ENCODE measurements around the gene KCNE4. TPM values are rescaled to one million over a fixed set of nuclear protein-coding genes. Genes with fewer than 3 reads are reported as not detected.
"Not testable (repeated sequence)": the region's sequence is repeated elsewhere in the genome, so short reads cannot be mapped to it uniquely, and the experiment has no call there.

Gene KCNE4
- total RNA-seq, 1 donor from 2014 or later = 7.3 TPM

- intact Hi-C loops (cut with DNase I) = no loop called here
- DNase-seq (ENCODE audit: low spot score) = no peak
- no peak for ATAC-seq
These were observed 27.9 kb downstream of the KCNE4 start for GRCh38 chr2:223079925-223080324.

DNA sequence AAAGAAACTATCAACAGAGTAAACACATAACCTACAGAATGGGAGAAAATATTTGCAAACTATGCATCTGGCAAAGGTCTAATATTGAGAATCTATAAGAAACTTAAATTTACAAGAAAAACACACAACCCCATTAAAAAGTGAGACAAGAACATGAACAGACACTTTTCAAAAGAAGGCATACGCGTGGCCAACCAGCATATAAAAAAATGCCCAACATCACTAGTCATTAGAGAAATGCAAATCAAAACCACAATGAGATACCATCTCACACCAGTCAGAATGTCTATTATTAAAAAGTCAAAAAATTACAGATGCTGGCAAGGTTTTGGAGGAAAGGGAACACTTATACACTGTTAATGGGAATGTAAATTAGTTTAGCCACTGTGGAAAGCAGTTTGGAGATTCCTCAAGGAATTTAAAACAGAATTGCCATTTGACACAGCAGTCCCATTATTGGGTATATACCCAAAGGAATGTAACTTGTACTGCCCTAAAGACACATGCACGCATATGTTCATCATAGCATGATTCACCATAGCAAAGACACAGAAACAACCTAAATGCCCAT lies 28.9 kb downstream of the KCNE4 start:
- DNase-seq (ENCODE audit: low spot score); intact Hi-C loops (cut with DNase I); ATAC-seq: not testable (repeated sequence)

- intact Hi-C loops (cut with DNase I) = no loop called here
- DNase-seq (ENCODE audit: low spot score) = no peak
- peak; percentile 82 for ATAC-seq
These were observed 29.8 kb downstream of the KCNE4 start for GRCh38 chr2:223081789-223082188.

- no peak for ATAC-seq
- intact Hi-C loops (cut with DNase I) = no loop called here
- DNase-seq (ENCODE audit: low spot score) = no peak
These were observed 30.7 kb downstream of the KCNE4 start for GRCh38 chr2:223082706-223083105.

DNA sequence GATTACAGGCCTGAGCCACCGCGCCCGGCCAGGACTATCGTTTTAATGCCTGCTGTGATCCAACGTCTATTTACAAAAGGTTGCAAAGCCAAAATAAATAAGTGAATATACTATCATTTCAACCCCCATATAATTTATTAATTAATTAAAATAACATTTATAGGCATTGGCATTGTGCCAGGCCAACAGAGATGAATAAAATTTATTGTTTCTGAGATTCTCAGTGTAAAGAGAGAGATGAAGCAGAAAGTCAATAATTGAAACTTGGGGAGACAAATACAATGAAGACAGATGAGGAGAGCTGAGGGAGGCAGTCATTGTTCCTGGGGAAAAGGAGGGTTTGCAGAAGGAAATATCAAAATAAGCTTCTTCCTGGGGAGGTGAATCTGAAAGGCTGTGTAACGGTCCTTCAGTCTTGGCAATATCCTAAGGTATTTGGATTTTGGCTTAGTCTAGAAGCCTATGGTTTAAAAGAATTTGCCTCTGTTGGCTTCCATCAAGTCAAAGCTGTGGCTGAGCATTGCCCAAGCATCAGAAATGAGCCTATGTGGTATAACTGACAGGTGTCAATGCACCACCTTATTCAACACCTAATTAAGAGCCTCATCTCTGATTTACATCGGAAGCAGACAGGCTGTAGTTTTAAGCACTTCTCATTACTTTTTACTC lies 31.5 kb downstream of the KCNE4 start:
- no peak for DNase-seq (ENCODE audit: low spot score)
- no peak for ATAC-seq
- intact Hi-C loops (cut with DNase I) = no loop called here

- ATAC-seq = peak; percentile 38
- intact Hi-C loops (cut with DNase I) = no loop called here
- DNase-seq (ENCODE audit: low spot score) = no peak
These were observed 32.9 kb downstream of the KCNE4 start for GRCh38 chr2:223084873-223085272.

DNA sequence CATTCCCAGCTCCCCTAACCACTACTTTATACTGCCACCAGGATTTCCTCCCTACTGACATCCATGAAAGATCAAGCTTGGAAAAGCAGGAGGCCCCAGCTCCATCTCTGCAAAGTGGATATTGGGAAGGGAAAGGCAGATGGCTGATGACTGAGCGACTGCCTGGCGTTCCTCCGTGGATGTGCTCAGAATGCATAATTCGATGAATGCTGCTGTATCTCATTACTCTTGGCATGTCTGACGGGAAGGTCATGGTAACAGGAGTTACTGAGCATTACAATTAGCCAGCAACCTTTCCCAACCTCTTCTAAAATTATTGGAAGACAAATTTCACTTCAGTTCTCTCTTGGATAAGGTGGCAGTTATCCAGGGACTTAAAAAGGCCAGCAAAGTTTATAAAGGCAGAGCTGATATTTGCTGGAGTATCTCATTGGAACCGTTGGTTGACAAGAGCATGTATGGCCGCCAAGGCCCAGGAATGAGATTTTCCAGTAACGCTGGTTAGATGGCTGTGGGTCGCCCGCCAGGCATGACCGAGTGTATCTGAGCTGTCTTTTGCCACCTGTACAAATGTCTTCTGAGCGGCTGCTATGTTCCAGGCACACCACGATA lies 34.5 kb downstream of the KCNE4 start:
- peak; percentile 54 for ATAC-seq

DNA sequence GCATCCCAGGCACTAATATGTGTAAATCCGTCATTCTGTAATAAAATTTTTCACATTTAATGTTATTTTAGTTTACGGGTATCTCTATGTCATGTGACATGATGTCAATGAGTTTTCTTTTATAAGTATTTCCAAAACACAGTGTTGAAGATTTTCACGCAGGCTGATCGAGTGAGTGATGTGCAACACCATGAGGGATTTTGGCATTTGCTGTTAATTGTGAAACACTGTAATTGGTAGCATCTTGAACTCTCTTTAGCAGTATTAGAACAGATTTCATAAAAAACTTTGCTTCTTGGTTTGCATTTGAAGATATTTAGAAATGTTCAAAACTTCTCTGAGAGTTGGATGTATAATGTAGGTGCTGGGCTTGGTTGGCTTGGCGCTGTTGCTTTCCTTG lies 35.5 kb downstream of the KCNE4 start:
- ATAC-seq = peak; percentile 46
- DNase-seq (ENCODE audit: low spot score) = no peak
- intact Hi-C loops (cut with DNase I) = no loop called here

More for the DNA sequence above, 34.5 kb downstream of the KCNE4 start:
- intact Hi-C loops (cut with DNase I) = no loop called here
- DNase-seq (ENCODE audit: low spot score) = no peak

DNA sequence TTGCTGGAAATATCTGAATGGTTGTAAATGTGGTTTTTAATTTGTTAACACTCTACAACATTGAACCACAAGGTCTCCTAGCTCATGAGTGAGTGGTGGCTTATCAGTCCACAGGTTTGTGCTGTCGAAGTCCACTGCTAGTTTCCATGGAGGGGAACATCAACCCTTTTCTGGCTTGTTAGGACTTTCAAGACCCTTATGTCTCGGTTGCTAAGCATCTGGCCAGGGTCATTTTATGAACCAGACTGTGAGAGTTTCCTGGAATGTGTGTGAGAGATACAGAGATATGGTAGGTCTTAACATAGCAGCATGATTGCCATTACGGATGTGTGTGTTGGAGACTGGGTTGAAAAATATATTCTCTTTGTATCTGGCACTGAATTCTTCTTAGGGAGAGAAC lies 36.9 kb downstream of the KCNE4 start:
- ATAC-seq (no peak), DNase-seq (ENCODE audit: low spot score) (no peak)
- intact Hi-C loops (cut with DNase I) = no loop called here

GRCh38 chr2:223090039-223090438 lies 38.0 kb downstream of the KCNE4 start:
- ATAC-seq (no peak), DNase-seq (ENCODE audit: low spot score) (no peak)
- intact Hi-C loops (cut with DNase I) = no loop called here

- ATAC-seq = no peak
- intact Hi-C loops (cut with DNase I) = no loop called here
- no peak for DNase-seq (ENCODE audit: low spot score)
These were observed 38.7 kb downstream of the KCNE4 start for GRCh38 chr2:223090540-223091235.

DNA sequence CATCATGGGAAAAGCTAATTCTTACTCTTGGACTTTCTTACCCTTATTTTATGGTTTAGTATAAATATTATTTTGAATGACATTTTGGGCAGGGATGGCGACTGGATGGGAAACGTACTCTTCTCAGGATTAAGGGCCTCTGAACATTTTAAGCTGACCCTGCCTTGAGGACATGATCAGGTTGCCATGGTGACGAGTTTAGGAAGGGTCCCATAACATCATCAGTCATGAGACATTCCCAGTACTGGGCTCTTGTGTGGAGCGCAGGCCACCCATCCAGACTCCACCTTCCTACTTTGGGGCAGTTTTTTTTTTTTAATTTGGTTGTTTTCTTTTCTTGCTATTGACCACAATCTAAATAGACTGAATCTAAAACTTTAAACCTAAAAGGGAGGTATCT lies 40.7 kb downstream of the KCNE4 start:
- intact Hi-C loops (cut with DNase I) = no loop called here
- DNase-seq (ENCODE audit: low spot score) (no peak), ATAC-seq (peak; percentile 85)

DNA sequence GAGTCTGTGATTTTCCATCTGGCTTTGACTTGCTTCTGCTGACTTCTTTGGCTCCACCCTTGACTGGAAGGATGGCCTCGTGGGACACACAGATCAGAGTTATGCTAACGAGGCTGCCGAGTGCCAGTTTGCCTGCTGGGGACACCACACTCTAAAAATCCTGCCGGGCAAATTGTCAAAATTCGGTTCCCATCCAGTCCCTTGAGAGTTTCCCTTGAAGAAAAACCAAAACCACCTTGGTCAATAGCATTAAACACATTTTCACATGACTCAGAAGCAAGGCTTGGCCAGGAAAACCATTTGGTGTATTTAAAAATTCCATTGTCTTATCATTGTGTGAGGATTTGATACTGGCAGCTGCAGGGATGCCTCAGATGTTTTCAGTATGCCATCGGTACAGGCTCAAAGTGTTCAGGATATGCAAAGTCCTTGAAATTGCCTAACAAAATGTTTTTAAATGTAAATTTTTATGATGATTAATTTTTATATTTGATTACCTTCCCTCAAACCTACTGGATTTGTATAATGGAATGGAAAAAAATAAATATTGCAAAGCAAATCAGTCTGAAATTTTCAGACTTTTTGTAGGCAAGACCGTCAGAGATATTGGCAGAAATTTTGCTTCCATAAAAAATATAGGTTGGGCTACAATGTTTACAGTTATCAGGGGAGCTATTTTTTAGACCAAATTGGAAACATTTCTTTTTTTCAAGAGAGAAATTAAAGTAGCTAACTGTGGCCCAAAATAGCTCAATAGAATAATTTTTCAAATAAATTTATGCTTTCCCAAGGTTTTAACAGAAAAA lies 41.6 kb downstream of the KCNE4 start:
- intact Hi-C loops (cut with DNase I) = no loop called here
- DNase-seq (ENCODE audit: low spot score) (peak; percentile 79), ATAC-seq (peak; percentile 83)

- no peak for DNase-seq (ENCODE audit: low spot score)
- intact Hi-C loops (cut with DNase I) = no loop called here
- no peak for ATAC-seq
These were observed 43.2 kb downstream of the KCNE4 start for GRCh38 chr2:223095207-223095606.

GRCh38 chr2:223096235-223096970 lies 44.4 kb downstream of the KCNE4 start:
- ATAC-seq = no peak
- intact Hi-C loops (cut with DNase I) = no loop called here
- no peak for DNase-seq (ENCODE audit: low spot score)

- intact Hi-C loops (cut with DNase I) = no loop called here
These were observed 45.9 kb downstream of the KCNE4 start for GRCh38 chr2:223097888-223098383.

DNA sequence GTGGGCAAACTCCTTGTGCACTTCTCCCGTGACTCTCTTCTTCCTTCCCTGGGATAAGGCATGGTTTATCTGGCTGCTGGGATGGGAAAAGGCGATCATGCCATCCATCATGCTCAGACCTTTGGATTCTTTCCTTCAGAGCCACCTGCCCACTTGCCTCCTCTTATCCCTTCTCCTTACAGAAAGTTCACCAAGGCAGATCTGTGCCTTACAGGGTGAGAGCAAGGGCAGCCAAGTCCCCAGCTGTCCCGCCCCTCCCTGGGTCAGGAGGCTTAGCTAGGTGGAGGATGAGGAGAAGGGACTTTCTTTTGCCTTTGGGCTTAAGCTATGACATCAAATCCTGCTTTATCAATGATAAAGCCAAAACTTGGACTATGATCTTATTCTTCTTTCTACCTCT lies 47.6 kb downstream of the KCNE4 start:
- no peak for DNase-seq (ENCODE audit: low spot score)

More at GRCh38 chr2:223097888-223098383, 45.9 kb downstream of the KCNE4 start:
- no peak for DNase-seq (ENCODE audit: low spot score)
- ATAC-seq = no peak

GRCh38 chr2:223100061-223100511 lies 48.1 kb downstream of the KCNE4 start:
- intact Hi-C loops (cut with DNase I) = no loop called here

More for the DNA sequence above, 47.6 kb downstream of the KCNE4 start:
- ATAC-seq = no peak
- intact Hi-C loops (cut with DNase I) = no loop called here

More at GRCh38 chr2:223100061-223100511, 48.1 kb downstream of the KCNE4 start:
- ATAC-seq = peak; percentile 75
- peak; percentile 78 for DNase-seq (ENCODE audit: low spot score)

Measured in sciatic nerve (tissue), 2 donors.